GM12878 (cell line): Measurements from ENCODE around the gene LAMB4. TPM values are rescaled to one million over a fixed set of nuclear protein-coding genes. Genes with fewer than 3 reads are reported as not detected.

ENCODE experiments used
- FOS ChIP-seq: IDR thresholded peaks from 3 replicates; pipeline ENCODE4 v1.6.1; 2011; ENCODE audit warnings: borderline replicate concordance; ENCODE audit not compliant: insufficient read length; ENCODE audit errors: extremely low read depth
- NRF1 ChIP-seq: conservative IDR thresholded peaks from 2 replicates; pipeline ENCODE4 v1.6.1; 2011; ENCODE audit warnings: mild to moderate bottlenecking, low read depth, low read length, improper control_type of control experiment
- POLR2AphosphoS2 ChIP-seq: IDR thresholded peaks from 2 replicates; pipeline ENCODE4 v1.6.1; 2011; ENCODE audit warnings: low read depth, mild to moderate bottlenecking, low read length, improper control_type of control experiment, moderate library complexity
- SIN3A ChIP-seq: IDR thresholded peaks from 2 replicates; pipeline ENCODE4 v1.6.1; 2012; ENCODE audit warnings: low read depth, low read length, improper control_type of control experiment
- SMAD5 ChIP-seq: IDR thresholded peaks from 2 replicates; pipeline ENCODE4 v1.6.1; 2016; ENCODE audit warnings: antibody characterized with exemption, low read depth
- SPI1 ChIP-seq: IDR thresholded peaks from 2 replicates; pipeline ENCODE4 v1.6.1; 2011; ENCODE audit warnings: low read depth, mild to moderate bottlenecking, low read length, moderate library complexity, borderline replicate concordance; ENCODE audit not compliant: insufficient read depth
- polyA plus RNA-seq, 11 experiments: library from polyadenylated mRNA; depleted of rRNA in 4 of 11; unstranded in 6 of 11; stranded (reverse) in 5 of 11; fragments of >200 nt; fragmentation: Nextera tagmentation in 4 of 11; fragmentation: Illumina TruSeq in 1 of 11; extraction: Ambion mirVana in 4 of 11; extraction: Trizol in 1 of 11; gene quantifications; 1 replicate in 1 of 11; 2 replicates in 10 of 11; pipeline versions ENCODE4 v1.2.1 to v1.2.3, GENCODE V29; 2011 to 2016; ENCODE audit warnings: inconsistent platforms in 2 of 11, missing spikeins in 2 of 11, low read depth in 1 of 11
- total RNA-seq, 4 experiments: library from RNA; depleted of rRNA in 3 of 4; stranded (reverse); fragments of >200 nt in 3 of 4; fragmentation: Illumina TruSeq in 1 of 4; extraction: Trizol in 1 of 4; gene quantifications; 2 replicates each; pipeline versions ENCODE4 v1.2.1 to v1.2.3, GENCODE V29; 2013 to 2021
- TF ChIP-seq, protein P1 (sequence below): fragments of 450-650 bp; IDR thresholded peaks from 2 replicates; pipeline ENCODE4 v1.6.1; 2018; ENCODE audit warnings: borderline replicate concordance, mild to moderate bottlenecking; ENCODE audit not compliant: partially characterized antibody
- TF ChIP-seq, protein P2 (sequence below): fragments of 450-650 bp; formaldehyde crosslinking; IDR thresholded peaks from 2 replicates; pipeline ENCODE4 v1.4.0; 2020; ENCODE audit warnings: mild to moderate bottlenecking, moderate library complexity

LAMB4 gene
- total and polyA plus RNA-seq, 10 of the 15 experiments (the other 5 are each of a cell fraction or from before 2014, with no cell fraction given) = 0.04 to 0.06 TPM; not detected in 8

DNA sequence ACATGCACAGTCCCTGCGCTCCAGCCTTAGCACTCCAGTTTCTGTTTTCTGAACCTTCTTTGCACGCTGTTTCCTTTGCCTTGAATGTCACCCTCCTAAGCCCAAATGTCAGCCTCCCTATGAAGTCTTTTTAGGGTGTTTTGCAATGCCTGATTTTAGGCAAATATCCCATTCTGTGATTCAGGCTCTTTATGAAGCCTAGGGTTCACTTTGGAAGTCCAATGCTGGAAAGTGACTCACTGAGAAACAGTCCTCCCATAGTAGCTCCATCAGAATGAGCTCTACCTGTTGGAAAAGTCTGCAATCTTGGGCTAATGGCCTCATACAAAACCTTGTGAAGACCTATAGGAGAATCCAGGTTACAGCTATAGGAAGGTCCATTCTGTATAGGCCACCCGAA is 5.3 kb downstream of the LAMB4 start (continued):
- TF ChIP-seq, protein P1, sequence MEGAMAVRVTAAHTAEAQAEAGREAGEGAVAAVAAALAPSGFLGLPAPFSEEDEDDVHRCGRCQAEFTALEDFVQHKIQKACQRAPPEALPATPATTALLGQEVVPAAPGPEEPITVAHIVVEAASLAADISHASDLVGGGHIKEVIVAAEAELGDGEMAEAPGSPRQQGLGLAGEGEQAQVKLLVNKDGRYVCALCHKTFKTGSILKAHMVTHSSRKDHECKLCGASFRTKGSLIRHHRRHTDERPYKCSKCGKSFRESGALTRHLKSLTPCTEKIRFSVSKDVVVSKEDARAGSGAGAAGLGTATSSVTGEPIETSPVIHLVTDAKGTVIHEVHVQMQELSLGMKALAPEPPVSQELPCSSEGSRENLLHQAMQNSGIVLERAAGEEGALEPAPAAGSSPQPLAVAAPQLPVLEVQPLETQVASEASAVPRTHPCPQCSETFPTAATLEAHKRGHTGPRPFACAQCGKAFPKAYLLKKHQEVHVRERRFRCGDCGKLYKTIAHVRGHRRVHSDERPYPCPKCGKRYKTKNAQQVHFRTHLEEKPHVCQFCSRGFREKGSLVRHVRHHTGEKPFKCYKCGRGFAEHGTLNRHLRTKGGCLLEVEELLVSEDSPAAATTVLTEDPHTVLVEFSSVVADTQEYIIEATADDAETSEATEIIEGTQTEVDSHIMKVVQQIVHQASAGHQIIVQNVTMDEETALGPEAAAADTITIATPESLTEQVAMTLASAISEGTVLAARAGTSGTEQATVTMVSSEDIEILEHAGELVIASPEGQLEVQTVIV = no peak
- TF ChIP-seq SPI1 (no peak), FOS (no peak), POLR2AphosphoS2 (no peak), SIN3A (no peak), NRF1 (no peak), SMAD5 (no peak)
- TF ChIP-seq, protein P2, sequence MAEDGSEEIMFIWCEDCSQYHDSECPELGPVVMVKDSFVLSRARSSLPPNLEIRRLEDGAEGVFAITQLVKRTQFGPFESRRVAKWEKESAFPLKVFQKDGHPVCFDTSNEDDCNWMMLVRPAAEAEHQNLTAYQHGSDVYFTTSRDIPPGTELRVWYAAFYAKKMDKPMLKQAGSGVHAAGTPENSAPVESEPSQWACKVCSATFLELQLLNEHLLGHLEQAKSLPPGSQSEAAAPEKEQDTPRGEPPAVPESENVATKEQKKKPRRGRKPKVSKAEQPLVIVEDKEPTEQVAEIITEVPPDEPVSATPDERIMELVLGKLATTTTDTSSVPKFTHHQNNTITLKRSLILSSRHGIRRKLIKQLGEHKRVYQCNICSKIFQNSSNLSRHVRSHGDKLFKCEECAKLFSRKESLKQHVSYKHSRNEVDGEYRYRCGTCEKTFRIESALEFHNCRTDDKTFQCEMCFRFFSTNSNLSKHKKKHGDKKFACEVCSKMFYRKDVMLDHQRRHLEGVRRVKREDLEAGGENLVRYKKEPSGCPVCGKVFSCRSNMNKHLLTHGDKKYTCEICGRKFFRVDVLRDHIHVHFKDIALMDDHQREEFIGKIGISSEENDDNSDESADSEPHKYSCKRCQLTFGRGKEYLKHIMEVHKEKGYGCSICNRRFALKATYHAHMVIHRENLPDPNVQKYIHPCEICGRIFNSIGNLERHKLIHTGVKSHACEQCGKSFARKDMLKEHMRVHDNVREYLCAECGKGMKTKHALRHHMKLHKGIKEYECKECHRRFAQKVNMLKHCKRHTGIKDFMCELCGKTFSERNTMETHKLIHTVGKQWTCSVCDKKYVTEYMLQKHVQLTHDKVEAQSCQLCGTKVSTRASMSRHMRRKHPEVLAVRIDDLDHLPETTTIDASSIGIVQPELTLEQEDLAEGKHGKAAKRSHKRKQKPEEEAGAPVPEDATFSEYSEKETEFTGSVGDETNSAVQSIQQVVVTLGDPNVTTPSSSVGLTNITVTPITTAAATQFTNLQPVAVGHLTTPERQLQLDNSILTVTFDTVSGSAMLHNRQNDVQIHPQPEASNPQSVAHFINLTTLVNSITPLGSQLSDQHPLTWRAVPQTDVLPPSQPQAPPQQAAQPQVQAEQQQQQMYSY (CRISPR knock-in tag) = no peak
